ENCODE measurements around the gene AFG1L. TPM values are rescaled to one million over a fixed set of nuclear protein-coding genes. Genes with fewer than 3 reads are reported as not detected.
"Not testable (repeated sequence)": the region's sequence is repeated elsewhere in the genome, so short reads cannot be mapped to it uniquely, and the experiment has no call there.

The AFG1L gene
- polyA plus RNA-seq, 10 donors: 4.0 to 6.0 (median 5.0) TPM

DNA sequence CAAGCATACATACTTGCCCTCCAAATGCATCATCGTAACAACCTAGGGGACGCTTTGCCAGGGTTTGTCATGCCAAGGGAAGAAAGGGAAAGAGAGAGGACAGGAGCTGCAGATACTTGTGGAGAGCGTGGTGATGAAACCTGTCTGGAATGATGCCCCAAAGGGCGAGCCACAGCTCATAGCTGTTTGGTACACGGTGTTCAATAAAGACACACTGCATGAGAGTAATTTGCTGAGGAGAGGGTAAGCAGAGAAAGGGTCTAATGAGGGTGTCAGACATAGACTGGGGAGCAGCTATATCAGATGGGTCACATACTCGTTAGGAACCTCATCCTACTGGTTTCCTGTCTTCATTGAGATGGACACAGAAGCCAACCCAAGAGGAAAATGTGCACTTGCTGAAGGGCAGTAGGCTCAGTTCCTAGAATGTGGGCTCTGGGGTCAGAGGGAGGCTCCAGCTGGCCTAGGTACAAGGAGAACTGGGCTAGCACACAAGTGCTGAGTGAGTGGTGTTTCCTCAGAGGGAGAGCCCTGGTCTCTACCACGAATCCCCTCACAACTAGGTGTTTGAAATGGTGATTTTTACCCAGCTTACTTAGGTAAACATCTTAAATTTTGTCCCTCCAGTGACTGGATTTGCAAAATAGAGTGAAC, 260.7 kb downstream of the AFG1L start:
- DNase-seq: no peak

DNA sequence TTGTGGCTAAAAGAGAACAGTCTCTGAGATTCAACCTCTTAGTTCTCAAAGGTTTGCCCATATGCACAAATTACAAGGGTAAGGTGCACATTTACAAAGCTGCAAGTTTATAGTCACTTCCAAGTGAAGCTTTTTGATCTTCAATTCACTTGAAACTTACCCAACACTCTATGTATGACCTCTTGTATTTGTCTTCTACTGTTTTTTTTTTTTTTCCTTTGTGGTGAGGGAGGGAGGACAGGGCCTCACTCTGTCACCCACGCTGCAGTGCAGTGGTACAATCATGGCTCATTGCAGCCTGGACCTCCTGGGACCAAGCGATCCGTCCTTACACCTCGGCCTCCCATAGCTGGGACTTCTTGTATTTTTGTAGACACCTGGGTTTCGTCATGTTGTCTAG, 261.4 kb downstream of the AFG1L start:
- no peak for DNase-seq

DNA sequence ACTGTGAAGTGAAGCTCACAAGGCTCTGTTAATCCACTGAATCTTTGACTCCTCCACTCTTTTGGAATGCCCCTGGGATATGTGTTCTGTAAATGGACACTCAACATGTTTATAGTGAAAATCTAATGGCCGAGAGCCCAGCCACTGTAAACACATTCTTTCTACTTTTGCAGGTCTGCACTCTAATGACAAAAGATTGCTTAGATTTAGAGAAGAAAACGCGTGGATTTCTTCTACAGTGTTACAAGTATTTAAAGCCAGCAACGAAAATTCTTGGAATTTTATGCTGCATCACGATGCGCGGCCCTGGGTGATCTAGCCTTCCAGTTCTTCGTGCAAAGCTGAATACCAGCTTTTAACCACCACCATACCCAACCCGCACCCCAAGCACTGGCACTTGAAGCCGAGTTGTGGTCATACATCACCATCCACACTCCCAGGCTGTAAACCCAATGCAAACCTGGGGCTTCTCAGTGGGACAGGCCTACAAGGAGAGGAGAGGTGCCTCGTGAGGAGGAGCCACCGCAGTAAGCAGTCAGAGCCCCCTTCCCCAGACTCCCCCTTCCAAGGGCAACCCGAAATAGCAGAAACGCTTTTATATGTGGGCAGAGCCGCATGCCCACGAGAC, 262.1 kb downstream of the AFG1L start:
- peak in 1 of 3 donors; percentile 36 for DNase-seq

DNA sequence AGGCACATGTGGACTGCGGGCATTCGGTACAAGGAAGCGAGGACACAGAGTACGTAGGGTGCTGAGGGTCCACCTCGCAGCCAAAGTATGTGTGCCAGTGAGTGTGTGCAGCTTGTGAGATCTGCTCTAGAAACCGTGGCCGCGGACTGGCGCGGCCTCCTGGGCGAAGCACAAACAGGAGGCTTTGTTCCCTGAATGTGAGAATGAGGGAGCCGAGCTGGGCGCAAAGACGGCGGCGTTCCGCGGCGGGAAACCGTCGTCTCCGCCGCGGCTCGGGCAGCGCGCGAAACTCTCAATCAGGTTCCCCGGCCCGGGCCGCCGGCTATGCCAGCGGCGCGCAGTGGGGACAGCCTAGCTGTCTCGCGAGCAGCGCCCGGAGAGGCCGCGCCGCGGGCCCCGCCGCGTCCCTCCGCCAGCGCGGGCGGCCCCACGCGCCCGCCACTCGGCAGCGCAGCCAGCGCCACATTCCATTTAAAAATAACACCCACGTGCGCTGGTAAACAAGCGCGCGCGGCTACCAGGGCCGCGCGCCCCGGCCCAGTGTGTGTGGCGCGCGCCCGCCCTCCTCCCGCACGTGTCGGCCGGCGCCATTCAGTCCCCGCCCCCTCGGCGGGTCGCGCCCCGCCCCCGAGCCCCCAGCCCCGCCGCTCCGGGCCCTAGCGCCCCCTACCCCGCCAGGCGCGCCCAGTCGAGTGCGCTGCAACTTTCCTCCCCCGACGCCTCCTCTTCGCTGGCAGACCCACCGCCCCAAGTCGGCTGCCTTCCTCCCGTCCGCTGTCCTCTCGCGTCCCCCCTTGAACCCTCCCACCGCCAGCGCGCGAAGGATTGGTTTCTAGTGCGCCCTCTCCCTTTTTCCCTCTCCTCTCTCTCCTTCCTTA, 262.9 kb downstream of the AFG1L start:
- DNase-seq: peak; percentile 70 to 88 (median 84)

DNA sequence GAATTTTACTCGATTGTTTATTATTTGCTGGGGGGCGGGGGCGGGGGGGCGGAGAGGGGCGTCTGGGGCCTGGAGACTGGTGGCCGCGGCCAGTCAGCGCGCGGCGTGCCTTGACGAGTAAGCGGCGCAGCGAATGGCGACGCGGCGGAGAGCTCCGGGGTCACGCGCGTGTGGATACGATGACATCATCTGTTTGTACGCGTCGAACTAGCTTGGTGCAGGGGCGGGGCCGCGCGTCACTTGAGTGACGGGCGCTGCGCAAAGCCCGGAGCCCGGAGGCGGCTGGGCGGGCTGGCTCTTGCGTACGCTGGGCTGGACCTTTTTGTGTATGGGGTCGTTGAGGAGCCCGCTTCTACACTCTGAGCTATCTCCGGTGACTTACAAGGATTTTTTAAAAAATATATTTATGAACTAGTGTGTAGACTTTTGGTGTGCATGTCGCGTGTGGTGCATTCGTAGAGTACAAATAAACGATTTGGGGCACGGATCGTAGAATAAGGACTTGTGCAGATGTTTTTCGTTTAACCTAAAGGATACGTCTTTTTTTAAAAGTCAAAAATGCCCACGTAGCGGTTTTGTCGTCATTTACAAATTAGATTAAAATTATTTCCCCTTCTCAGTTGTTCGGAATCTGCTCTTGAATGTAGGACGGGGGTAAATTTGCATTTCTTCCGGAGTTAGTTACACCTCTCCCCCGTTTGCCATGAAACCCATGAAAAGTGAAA, 263.7 kb downstream of the AFG1L start:
- DNase-seq: peak; percentile 99 to 100 (median 99)

DNA sequence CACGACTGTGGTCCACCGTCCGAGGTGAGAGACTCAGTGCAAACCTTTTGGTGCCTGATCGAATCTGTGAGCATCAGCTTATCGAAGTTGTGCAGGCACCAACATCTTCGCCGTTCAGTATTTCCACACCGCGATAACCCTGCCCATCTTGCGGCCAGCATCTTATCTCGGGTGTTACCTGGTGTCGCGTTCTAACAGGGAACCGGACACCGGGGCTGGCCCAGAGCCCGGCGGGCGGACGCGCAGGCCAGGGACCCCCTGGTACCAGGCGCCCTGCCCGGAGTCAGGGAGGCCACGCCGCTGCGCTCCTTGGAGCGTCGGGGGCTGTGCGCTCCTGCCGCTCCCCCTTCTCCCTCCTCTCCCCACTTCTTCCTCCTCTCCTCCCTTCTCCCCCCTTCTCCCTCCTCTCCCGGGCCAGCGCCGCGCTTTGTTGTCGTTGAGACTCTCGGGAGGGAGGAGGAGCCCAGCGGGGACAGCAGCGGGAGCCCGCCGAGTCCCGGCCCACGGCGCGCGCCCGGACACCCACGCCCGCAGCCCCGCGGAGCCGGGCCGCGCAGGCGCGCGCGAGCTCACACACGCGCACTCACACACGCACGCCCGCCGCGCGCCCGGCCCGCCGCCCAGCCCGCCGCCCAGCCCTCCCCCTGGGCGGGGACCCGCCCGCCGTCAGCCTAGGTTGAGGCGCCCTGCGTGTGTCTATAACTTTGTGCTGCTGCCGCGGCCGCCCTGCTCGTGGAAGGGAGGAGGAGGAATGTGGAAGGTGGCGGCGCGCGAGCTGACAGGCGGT, 264.4 kb downstream of the AFG1L start:
- peak; percentile 90 to 96 (median 92) for DNase-seq

DNA sequence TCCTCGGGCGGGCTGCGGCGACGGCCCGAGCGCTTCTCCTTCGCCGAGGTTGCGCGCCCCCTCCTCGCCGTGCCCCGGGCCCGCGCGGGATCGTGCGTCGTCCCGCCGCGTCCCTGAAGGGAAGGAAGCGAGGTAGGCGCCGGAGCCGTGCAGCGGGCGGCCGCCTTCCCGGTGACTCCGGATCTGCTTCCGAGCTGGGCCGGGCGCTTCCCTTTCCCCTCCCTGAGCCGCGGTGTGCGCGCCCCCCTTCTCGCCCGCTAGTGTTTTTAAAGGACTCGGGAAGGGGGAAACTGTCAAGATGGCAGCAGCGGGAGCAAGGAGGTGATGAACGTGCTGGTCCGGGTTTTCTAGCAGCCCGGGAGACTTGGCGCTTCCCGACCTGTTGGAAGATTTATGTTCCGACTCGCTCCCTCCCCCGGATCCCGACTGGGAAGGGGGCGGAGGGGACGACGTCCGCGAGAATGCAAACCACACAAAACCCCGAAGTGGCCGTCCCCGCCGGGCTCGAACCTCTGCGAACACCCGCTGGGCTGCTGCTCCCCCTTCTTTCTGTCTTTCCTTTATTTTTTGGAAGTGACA, 265.1 kb downstream of the AFG1L start:
- DNase-seq: peak in 2 of 3 donors; percentile 85 to 87

DNA sequence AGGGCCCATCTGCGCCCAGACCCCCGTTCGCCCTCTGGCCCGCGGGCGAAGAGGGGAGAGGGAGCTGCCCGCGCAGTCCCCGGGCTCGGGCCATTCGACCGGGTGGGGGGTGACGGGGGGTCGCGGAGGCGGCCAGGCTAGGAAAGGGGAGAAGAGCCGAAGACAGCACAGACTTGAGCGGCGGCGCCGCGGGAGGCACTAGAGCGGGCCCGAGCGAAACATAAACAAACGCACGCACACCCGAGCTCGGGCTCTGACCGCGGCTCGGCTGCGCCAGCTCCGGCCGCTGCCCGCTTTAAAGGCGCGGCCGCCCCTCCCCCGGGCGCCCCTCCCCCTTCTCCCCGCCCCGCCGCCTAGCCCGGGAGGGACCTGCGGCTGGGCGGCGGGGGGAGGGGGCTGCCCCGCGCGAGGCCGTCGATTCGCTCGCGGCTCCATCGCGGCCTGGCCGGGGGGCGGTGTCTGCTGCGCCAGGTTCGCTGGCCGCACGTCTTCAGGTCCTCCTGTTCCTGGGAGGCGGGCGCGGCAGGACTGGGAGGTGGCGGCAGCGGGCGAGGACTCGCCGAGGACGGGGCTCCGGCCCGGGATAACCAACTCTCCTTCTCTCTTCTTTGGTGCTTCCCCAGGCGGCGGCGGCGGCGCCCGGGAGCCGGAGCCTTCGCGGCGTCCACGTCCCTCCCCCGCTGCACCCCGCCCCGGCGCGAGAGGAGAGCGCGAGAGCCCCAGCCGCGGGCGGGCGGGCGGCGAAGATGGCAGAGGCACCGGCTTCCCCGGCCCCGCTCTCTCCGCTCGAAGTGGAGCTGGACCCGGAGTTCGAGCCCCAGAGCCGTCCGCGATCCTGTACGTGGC, 265.8 kb downstream of the AFG1L start, which contains the start of gene FOXO3:
FOXO3 (plus strand) TSS at position 455 of the 846 bp plus-strand sequence; CDS start at position 747, 292 bp downstream.
- peak; percentile 88 to 96 (median 89) for DNase-seq

DNA sequence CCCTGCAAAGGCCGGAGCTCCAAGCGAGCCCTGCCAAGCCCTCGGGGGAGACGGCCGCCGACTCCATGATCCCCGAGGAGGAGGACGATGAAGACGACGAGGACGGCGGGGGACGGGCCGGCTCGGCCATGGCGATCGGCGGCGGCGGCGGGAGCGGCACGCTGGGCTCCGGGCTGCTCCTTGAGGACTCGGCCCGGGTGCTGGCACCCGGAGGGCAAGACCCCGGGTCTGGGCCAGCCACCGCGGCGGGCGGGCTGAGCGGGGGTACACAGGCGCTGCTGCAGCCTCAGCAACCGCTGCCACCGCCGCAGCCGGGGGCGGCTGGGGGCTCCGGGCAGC, 266.4 kb downstream of the AFG1L start:
- DNase-seq: not testable (repeated sequence)

DNA sequence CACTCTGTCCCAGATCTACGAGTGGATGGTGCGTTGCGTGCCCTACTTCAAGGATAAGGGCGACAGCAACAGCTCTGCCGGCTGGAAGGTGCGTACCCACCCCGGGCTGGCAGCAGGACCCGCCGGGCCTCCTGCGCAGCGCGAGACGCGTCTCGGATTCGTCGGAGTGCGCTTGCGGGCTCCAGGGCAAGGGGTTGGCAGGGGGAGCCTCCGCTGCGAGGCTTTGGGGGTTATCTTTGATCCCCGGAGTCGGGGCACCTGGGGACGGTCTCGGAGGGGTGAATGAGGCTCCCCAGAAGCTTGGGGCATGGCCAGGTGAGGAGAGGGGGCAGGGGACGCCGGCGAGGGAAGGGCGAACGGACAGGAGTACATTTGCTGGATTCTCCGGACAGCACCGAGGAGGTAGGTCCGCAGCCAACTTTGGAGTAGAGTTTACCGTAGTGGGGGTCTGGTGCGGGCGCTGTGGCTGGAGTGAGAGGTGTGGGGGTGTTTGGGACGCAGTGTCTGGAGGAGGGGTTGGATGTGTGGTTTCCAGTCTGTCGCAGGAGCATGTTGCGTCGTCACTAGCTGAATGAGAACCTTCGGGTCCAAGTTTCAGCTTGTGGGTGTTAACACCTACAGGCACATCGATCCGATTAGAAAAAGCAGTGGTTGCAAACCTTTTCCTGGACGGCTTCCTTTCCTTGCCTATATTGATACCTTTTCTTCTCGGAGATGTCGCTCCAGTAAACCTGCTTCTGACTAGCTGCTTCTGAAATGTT, 267.1 kb downstream of the AFG1L start:
- peak in 1 of 3 donors; percentile 62 for DNase-seq

DNA sequence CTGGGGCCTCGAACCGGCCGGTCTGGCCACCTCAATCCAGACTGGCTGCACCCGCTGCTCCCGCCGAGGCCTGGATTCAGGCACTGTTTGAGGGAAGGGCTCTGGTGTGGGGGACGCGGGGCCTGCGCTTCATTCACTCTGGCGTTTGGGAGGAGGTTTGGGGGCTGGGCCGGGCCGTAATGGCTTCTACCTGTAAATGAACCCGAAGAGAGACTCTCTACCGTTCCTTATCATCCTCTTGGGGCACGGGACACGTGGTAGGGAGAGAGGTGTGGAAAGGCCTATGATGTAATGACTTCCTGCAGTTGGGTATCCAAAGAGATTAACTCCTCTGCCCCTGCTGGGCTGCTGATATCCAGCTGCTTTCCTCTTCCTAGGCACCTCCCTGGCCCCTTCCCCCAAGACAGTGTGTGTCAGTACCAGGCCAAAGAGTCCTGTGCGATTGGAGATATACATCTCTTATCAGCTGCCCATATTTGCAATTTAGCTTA, 267.7 kb downstream of the AFG1L start:
- peak in 2 of 3 donors; percentile 58 to 71 for DNase-seq

DNA sequence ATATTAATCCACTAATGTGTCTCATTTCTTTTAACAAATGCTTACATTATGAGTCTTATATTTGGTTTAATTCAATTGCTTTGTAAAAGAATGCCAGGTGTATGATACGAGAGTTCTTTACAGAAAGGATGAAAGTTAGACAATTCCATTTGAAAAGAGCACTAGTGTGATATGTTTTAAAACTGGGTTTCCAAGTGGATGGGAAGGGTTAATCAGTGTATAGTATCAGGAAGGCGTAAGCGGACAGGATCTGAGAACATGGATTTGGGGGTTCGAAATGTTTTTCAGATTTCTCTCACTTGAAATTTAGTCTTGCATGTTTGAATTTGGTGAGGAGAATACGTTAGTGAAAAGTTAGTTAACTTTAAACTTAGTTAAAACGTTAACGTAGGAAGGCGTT, 268.4 kb downstream of the AFG1L start:
- DNase-seq: no peak

DNA sequence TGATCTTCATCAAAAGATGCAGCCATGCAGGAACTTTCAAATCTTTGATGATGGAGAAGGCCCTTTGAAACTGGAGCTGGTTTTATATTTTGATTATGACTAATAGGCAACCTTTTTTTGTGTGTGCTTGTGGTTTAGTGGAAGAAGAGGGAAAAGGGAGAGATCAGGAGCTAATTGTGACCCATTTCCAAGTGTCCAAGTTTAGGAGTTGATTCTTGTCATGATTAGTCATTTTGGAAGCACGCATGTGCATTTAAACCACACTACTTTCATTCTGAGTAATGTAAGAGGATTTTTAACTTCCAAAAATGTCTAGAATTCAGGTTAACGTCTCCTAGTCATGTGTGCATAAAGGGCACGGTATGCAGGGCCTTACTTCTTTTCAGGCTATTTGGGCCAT, 269.3 kb downstream of the AFG1L start:
- peak in 1 of 3 donors; percentile 94 for DNase-seq

DNA sequence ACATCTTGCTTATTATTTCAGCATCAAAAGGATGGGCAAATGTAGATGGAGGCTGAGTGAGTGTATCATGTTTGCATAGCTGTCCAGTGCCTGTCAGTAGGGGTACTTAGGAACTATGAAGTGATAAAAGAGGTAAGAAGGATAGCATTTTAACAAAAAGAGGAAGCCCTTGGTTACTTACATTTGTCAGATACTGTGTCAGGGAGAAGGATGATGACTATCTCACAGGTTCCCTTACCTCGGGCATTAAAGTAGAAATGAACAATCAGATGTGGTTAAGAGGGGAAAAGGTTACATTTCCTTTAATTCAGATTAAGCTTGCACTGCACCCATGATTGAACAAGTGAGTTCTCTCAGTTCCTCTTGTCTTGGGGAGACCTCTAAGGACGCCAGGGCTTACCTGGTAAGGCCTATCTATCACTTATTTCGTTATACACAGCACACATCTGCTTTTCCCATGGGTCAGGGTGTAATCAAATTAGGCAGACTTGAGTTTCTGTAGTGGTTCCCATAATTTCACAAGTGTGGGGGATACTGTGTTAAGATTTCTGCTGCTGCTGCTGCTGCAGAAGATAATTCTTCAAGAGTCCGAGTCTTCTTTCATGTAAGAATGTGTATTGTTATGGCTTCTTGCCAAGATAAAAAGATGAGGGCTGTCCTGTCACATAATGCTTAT, 270.4 kb downstream of the AFG1L start:
- no peak for DNase-seq

DNA sequence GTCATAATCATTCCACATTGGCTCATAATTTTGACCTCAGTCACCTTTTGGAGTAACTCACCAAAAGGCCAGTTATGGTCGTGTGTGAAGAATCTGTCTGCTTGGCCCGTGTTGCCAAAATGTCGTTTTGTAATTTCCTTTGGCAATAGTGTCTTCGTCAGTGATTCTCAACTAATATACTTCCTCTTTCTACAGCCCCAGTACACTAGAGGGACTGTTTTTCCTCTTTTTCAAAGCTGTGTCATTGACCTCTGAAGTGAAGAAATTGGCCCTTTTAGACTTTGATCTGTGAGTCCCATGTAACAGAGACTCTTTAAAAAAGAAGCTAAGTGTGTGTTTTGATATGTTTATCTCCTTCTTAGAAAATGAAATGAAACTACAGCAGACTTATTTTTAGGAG, 271.0 kb downstream of the AFG1L start:
- peak; percentile 55 to 76 (median 56) for DNase-seq

DNA sequence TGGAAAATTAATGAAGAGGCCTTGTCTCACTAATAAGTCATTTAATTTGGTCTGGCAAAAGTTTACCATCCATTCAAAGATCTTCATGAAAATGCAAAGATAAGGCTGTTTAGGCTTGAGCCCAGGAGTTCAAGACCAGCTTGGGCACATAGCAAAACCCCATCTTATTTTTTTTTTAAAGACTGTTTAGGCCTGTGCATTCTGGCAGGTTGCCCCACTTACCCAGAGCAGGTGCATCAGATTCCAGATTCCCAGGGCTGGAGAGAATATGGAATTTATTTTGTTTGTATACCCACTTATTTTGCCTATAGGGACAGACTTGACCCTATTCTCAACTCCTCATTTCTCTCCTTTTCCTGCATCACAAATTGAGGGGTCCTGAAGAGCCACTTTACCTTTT, 271.6 kb downstream of the AFG1L start:
- no peak for DNase-seq

DNA sequence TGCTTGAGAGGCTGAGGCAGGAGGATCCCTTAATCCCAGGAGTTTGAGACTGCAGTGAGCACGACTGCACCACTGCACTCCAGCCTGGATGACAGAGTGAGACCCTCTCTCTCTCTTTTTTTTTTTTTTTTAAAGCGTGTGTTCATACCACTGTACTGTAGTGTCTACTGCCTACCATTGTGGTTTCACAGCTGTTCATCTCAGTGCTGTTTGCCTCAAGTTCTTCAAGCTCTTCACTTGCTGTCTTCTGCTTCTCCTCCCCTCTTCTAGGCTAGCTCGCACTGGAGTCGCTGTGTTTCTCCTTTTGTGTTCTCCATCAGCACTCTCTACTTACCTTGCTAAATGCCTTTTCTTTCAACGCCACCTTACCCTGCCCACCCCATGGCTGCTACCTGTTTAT, 273.2 kb downstream of the AFG1L start:
- no peak for DNase-seq

All from muscle of back (tissue), 11 donors.